ENCODE measurements around the gene ZNF775. TPM values are rescaled to one million over a fixed set of nuclear protein-coding genes. Genes with fewer than 3 reads are reported as not detected.

Gene ZNF775
- total RNA-seq, 1 donor from 2014 or later: 4.4 TPM

GRCh38 chr7:150363370-150363769 lies 15.8 kb upstream of the ZNF775 start:
- Histone ChIP-seq H3K27ac (no peak overlapping the region), H3K27me3 (no peaks in the 10 kb centered on the region), H3K36me3 (no peaks in the 10 kb centered on the region), H3K4me3 (no peak overlapping the region), H3K9me3 (no peaks in the 10 kb centered on the region), H3K4me1 (peaks cover 5% of the 10 kb centered on the region)
- intact Hi-C loops (cut with DNase I): no loop called here
- TF ChIP-seq, protein P1, sequence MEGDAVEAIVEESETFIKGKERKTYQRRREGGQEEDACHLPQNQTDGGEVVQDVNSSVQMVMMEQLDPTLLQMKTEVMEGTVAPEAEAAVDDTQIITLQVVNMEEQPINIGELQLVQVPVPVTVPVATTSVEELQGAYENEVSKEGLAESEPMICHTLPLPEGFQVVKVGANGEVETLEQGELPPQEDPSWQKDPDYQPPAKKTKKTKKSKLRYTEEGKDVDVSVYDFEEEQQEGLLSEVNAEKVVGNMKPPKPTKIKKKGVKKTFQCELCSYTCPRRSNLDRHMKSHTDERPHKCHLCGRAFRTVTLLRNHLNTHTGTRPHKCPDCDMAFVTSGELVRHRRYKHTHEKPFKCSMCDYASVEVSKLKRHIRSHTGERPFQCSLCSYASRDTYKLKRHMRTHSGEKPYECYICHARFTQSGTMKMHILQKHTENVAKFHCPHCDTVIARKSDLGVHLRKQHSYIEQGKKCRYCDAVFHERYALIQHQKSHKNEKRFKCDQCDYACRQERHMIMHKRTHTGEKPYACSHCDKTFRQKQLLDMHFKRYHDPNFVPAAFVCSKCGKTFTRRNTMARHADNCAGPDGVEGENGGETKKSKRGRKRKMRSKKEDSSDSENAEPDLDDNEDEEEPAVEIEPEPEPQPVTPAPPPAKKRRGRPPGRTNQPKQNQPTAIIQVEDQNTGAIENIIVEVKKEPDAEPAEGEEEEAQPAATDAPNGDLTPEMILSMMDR (IDR thresholded peaks at IDR 0.05): no peak
- ATAC-seq (no peak), DNase-seq (peak; percentile 2)

DNA sequence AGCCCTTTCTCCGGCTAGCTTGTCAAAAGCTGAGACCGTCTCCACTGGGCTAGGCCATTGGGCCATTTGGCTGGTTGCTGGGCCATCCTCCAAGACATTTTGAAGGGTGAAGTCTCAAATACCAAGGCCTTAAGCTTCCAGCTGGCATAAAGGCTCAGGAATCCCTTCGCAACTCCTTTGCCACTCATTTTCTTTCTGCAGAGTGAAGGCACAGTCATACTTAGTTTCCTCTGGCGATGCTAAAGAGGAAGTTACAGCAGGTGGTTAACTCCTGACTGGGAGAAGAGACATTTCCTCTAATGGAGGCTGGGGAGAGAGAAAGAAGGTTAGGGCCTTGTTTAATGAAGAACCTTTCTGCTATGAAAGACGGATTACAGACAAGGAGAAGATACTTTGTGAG lies 15.3 kb upstream of the ZNF775 start:
- Histone ChIP-seq H3K4me3 (no peak overlapping the region), H3K27me3 (no peaks in the 10 kb centered on the region), H3K36me3 (no peaks in the 10 kb centered on the region), H3K9me3 (no peaks in the 10 kb centered on the region), H3K4me1 (peaks cover 5% of the 10 kb centered on the region), H3K27ac (no peak overlapping the region)
- TF ChIP-seq, protein P1 (IDR thresholded peaks at IDR 0.05): no peak
- intact Hi-C loops (cut with DNase I): no loop called here
- DNase-seq (peak; percentile 28), ATAC-seq (peak; percentile 11)

- intact Hi-C loops (cut with DNase I): no loop called here
- peaks cover 2% of the 10 kb centered on the region for H3K36me3 ChIP-seq
- H3K4me3 ChIP-seq: no peak overlapping the region
- H3K9me3 ChIP-seq: no peaks in the 10 kb centered on the region
- no peak overlapping the region for H3K27ac ChIP-seq
- no peak for DNase-seq
- TF ChIP-seq, protein P1 (IDR thresholded peaks at IDR 0.05): no peak
- no peaks in the 10 kb centered on the region for H3K27me3 ChIP-seq
- H3K4me1 ChIP-seq: peaks cover 12% of the 10 kb centered on the region
- no peak for ATAC-seq
Observed at GRCh38 chr7:150365194-150365593, 13.9 kb upstream of the ZNF775 start.

GRCh38 chr7:150365673-150366398 lies 13.3 kb upstream of the ZNF775 start:
- Histone ChIP-seq H3K27me3 (no peaks in the 10 kb centered on the region), H3K9me3 (no peaks in the 10 kb centered on the region), H3K4me1 (peaks cover 18% of the 10 kb centered on the region), H3K27ac (peak overlapping the region; percentile 59), H3K4me3 (no peak overlapping the region), H3K36me3 (peaks cover 6% of the 10 kb centered on the region)
- TF ChIP-seq, protein P1 (IDR thresholded peaks at IDR 0.05): no peak
- ATAC-seq (no peak), DNase-seq (peak; percentile 28)
- intact Hi-C loops (cut with DNase I): no loop called here

DNA sequence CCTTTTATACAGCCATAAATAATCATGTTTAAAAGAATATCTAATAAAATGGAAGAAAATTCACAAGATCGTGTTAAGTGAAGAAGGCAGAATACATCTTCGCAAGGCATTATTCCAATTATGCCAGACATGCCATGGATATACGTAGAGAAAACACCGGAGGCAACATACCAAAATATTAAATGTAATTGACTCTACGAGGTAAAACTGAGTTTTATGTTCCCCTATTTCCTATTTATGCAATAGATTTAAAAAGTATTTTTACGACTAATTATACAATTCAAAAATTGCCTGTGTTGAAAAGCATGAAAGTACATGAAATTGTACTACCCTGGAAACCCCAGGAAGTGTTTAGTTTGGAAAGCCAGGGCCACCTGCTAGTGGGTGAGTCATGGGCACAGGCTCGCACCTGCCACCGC lies 11.4 kb upstream of the ZNF775 start:
- intact Hi-C loops (cut with DNase I): no loop called here
- no peaks in the 10 kb centered on the region for H3K27me3 ChIP-seq
- ATAC-seq (peak; percentile 66), DNase-seq (no peak)
- TF ChIP-seq, protein P1 (IDR thresholded peaks at IDR 0.05): no peak
- H3K4me3 ChIP-seq: peak overlapping the region; percentile 85
- peaks cover 23% of the 10 kb centered on the region for H3K36me3 ChIP-seq
- peak overlapping the region; percentile 99 for H3K27ac ChIP-seq
- H3K4me1 ChIP-seq: peaks cover 21% of the 10 kb centered on the region
- H3K9me3 ChIP-seq: no peaks in the 10 kb centered on the region
